HEK293T (cell line): ENCODE measurements around the gene PEX7.
"Not testable (repeated sequence)": the region's sequence is repeated elsewhere in the genome, so short reads cannot be mapped to it uniquely, and the experiment has no call there.

Experiments
- ARNT ChIP-seq: fragments of 450-650 bp; IDR thresholded peaks from 2 replicates; pipeline ENCODE4 v1.6.1; 2017; ENCODE audit warnings: mild to moderate bottlenecking
- FOXA1 ChIP-seq: fragments of 450-650 bp; IDR thresholded peaks from 2 replicates; pipeline ENCODE4 v1.6.1; 2016; ENCODE audit warnings: mild to moderate bottlenecking
- SUZ12 ChIP-seq: fragments of 450-650 bp; IDR thresholded peaks from 2 replicates; pipeline ENCODE4 v1.6.1; 2016; ENCODE audit warnings: mild to moderate bottlenecking
- TARDBP ChIP-seq: fragments of 450-650 bp; IDR thresholded peaks from 2 replicates; pipeline ENCODE4 v1.6.1; 2016

- not testable (repeated sequence) for TF ChIP-seq ARNT, SUZ12, TARDBP, FOXA1
Observed at GRCh38 chr6:136949957-136950356, 127.6 kb downstream of the PEX7 start.
